WTC11 (cell line): ENCODE measurements around the gene UNKL. TPM values are rescaled to one million over a fixed set of nuclear protein-coding genes. Genes with fewer than 3 reads are reported as not detected.

Experiments
- ATAC-seq: fragments of 200-7000 bp; cut with Tn5 transposase; 2 replicates; pipeline ENCODE4 v1.10.0; 2021; ENCODE audit warnings: mild to moderate bottlenecking, moderate library complexity
- CTCF ChIA-PET: fragments of 300-600 bp; sonication (Branson Sonifier 250); formaldehyde crosslinking; loops from one replicate; lab custom pipeline; 2021; ENCODE audit warnings: antibody characterized with exemption; lab: Charles Lee
- POLR2A ChIA-PET: fragments of 350-600 bp; sonication (Branson Sonifier 250); formaldehyde crosslinking; loops from one replicate; lab custom pipeline; 2021; ENCODE audit warnings: antibody characterized with exemption; lab: Charles Lee
- DNase-seq: peaks from one replicate; pipeline ENCODE4 v3.0.0; 2021; ENCODE audit warnings: low spot score
- H3K27ac Mint-ChIP-seq: 2 replicates; pipeline ENCODE4 v1.8.0; 2021; ENCODE audit warnings: mixed read lengths
- H3K27me3 Mint-ChIP-seq: 2 replicates; pipeline ENCODE4 v1.8.0; 2021; ENCODE audit warnings: low read depth, mild to moderate bottlenecking, moderate library complexity, mixed read lengths
- H3K36me3 Mint-ChIP-seq: 2 replicates; pipeline ENCODE4 v1.8.0; 2021; ENCODE audit warnings: mixed read lengths
- H3K4me1 Mint-ChIP-seq: 2 replicates; pipeline ENCODE4 v1.8.0; 2022; ENCODE audit warnings: mixed read lengths
- H3K4me3 Mint-ChIP-seq: 2 replicates; pipeline ENCODE4 v1.8.0; 2021; ENCODE audit warnings: mild to moderate bottlenecking, moderate library complexity, mixed read lengths
- H3K9me3 Mint-ChIP-seq: 2 replicates; pipeline ENCODE4 v1.8.0; 2021; ENCODE audit warnings: mixed read lengths
- CREM ChIP-seq: sonication (generic); formaldehyde crosslinking; IDR thresholded peaks from 2 replicates; pipeline ENCODE4 v1.8.1; 2022; ENCODE audit warnings: mild to moderate bottlenecking, missing genetic modification reagents, moderate library complexity
- EMX1 ChIP-seq: fragments of 250-450 bp; sonication (Bioruptor Pico); IDR thresholded peaks from 2 replicates; pipeline ENCODE4 v1.8.0; 2021; ENCODE audit warnings: mild to moderate bottlenecking
- ETV6 ChIP-seq: sonication (generic); formaldehyde crosslinking; IDR thresholded peaks from 2 replicates; pipeline ENCODE4 v1.8.1; 2022; ENCODE audit warnings: mild to moderate bottlenecking, missing genetic modification reagents
- FOXK1 ChIP-seq: sonication (generic); formaldehyde crosslinking; IDR thresholded peaks from 2 replicates; pipeline ENCODE4 v1.8.0; 2022; ENCODE audit warnings: mild to moderate bottlenecking, moderate library complexity, missing genetic modification reagents
- FOXP1 ChIP-seq: sonication (generic); formaldehyde crosslinking; IDR thresholded peaks from 2 replicates; pipeline ENCODE4 v1.8.0; 2022; ENCODE audit warnings: missing genetic modification reagents, mild to moderate bottlenecking, moderate library complexity, borderline replicate concordance
- GTF2I ChIP-seq: fragments of 250-450 bp; sonication (Bioruptor Pico); conservative IDR thresholded peaks from 2 replicates; pipeline ENCODE4 v1.4.0; 2021; ENCODE audit warnings: mild to moderate bottlenecking
- HMGA2 ChIP-seq: fragments of 250-450 bp; sonication (Bioruptor Pico); IDR thresholded peaks from 2 replicates; pipeline ENCODE4 v1.4.0; 2021; ENCODE audit warnings: mild to moderate bottlenecking, moderate library complexity
- KAT7 ChIP-seq: sonication (generic); formaldehyde crosslinking; IDR thresholded peaks from 2 replicates; pipeline ENCODE4 v1.8.1; 2023; ENCODE audit warnings: missing genetic modification reagents, mild to moderate bottlenecking, borderline replicate concordance
- MXD4 ChIP-seq: fragments of 250-450 bp; sonication (Bioruptor Pico); IDR thresholded peaks from 2 replicates; pipeline ENCODE4 v1.8.0; 2021; ENCODE audit warnings: mild to moderate bottlenecking, moderate library complexity, borderline replicate concordance
- NFE2L1 ChIP-seq: sonication (generic); formaldehyde crosslinking; IDR thresholded peaks from 2 replicates; pipeline ENCODE4 v1.8.1; 2023; ENCODE audit warnings: missing genetic modification reagents
- NR3C1 ChIP-seq: sonication (generic); formaldehyde crosslinking; conservative IDR thresholded peaks from 2 replicates; pipeline ENCODE4 v1.8.1; 2023; ENCODE audit warnings: low read depth, mild to moderate bottlenecking, missing genetic modification reagents
- SMAD3 ChIP-seq: sonication (generic); formaldehyde crosslinking; IDR thresholded peaks from 2 replicates; pipeline ENCODE4 v1.8.0; 2022; ENCODE audit warnings: missing genetic modification reagents, mild to moderate bottlenecking, borderline replicate concordance
- SMAD4 ChIP-seq: sonication (generic); formaldehyde crosslinking; IDR thresholded peaks from 2 replicates; pipeline ENCODE4 v1.8.0; 2022; ENCODE audit warnings: mild to moderate bottlenecking, missing genetic modification reagents
- TCF7 ChIP-seq: sonication (generic); formaldehyde crosslinking; IDR thresholded peaks from 2 replicates; pipeline ENCODE4 v1.8.0; 2022; ENCODE audit warnings: mild to moderate bottlenecking, low read depth, missing genetic modification reagents, moderate library complexity
- TEAD1 ChIP-seq: sonication (generic); formaldehyde crosslinking; IDR thresholded peaks from 2 replicates; pipeline ENCODE4 v1.8.0; 2022; ENCODE audit warnings: mild to moderate bottlenecking, missing genetic modification reagents
- ZBTB21 ChIP-seq: sonication (generic); formaldehyde crosslinking; IDR thresholded peaks from 2 replicates; pipeline ENCODE4 v1.8.1; 2023; ENCODE audit warnings: mild to moderate bottlenecking, missing genetic modification reagents, borderline replicate concordance
- ZNF317 ChIP-seq: sonication (generic); formaldehyde crosslinking; IDR thresholded peaks from 2 replicates; pipeline ENCODE4 v1.8.1; 2023; ENCODE audit warnings: low read depth, mild to moderate bottlenecking, moderate library complexity, missing genetic modification reagents, borderline replicate concordance
- total RNA-seq: library from RNA; stranded (reverse); gene quantifications from 3 replicates; pipeline ENCODE4 v1.2.3, GENCODE V29; 2021
- TF ChIP-seq, protein P1 (sequence below): sonication (generic); formaldehyde crosslinking; IDR thresholded peaks from 2 replicates; pipeline ENCODE4 v1.8.0; 2022; ENCODE audit warnings: mild to moderate bottlenecking, missing genetic modification reagents
- TF ChIP-seq, protein P2 (sequence below): fragments of 250-450 bp; sonication (Bioruptor Pico); IDR thresholded peaks from 2 replicates; pipeline ENCODE4 v1.9.0; 2021; ENCODE audit warnings: moderate library complexity, mild to moderate bottlenecking, inconsistent platforms, borderline replicate concordance
- TF ChIP-seq, protein P3 (sequence below): fragments of 250-450 bp; sonication (Bioruptor Pico); IDR thresholded peaks from 2 replicates; pipeline ENCODE4 v1.9.0; 2021; ENCODE audit warnings: mild to moderate bottlenecking, borderline replicate concordance

UNKL gene
- total RNA-seq, 1 experiment from 2014 or later = 53.3 TPM

DNA sequence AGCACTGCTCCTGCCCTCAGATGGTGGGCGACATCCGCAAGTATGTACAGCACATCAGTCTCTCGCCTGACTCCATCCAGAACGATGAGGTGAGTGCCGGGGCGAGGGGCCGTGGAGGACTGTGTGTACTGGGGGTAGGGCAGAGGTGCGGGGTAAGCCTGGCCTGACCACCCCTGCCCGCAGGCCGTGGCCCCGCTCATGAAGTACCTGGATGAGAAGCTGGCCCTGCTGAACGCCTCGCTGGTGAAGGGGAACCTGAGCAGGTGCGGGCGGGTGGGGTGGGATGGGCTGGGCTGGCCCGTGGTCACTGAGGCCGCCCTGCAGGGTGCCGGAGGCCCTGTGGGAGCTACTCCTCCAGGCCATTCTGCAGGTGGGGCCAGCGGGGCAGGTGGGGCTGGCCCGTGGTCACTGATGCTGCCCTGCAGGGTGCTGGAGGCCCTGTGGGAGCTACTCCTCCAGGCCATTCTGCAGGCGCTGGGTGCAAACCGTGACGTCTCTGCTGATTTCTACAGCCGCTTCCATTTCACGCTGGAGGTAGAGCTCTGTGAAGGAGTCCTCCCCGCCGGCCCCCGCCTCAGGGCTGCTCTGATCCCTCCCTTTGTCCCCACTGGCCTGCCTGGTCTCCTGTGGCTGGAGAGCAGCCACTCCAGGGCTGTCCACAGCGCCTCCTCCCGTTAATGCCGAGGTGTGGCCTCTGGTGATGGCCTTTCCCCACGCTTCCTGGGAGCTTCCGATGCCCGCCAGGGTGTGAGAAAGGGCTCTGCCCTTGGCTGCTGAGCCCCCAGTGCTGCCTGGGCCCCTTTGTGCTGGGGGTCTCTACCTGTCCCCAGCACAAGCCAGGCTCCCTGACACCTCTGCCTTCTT is 67.8 kb downstream of the UNKL start:
- no peak for ATAC-seq
- TF ChIP-seq, protein P1, sequence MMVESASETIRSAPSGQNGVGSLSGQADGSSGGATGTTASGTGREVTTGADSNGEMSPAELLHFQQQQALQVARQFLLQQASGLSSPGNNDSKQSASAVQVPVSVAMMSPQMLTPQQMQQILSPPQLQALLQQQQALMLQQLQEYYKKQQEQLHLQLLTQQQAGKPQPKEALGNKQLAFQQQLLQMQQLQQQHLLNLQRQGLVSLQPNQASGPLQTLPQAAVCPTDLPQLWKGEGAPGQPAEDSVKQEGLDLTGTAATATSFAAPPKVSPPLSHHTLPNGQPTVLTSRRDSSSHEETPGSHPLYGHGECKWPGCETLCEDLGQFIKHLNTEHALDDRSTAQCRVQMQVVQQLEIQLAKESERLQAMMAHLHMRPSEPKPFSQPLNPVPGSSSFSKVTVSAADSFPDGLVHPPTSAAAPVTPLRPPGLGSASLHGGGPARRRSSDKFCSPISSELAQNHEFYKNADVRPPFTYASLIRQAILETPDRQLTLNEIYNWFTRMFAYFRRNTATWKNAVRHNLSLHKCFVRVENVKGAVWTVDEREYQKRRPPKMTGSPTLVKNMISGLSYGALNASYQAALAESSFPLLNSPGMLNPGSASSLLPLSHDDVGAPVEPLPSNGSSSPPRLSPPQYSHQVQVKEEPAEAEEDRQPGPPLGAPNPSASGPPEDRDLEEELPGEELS (CRISPR knock-in tag) = no peak
- TF ChIP-seq TEAD1 (CRISPR knock-in tag) = no peak
- TF ChIP-seq TCF7 (CRISPR knock-in tag) = no peak
- TF ChIP-seq HMGA2 (CRISPR knock-in tag) = no peak
- no peak for TF ChIP-seq KAT7 (CRISPR knock-in tag)
- no peak for TF ChIP-seq FOXK1 (CRISPR knock-in tag)
- TF ChIP-seq, protein P2, sequence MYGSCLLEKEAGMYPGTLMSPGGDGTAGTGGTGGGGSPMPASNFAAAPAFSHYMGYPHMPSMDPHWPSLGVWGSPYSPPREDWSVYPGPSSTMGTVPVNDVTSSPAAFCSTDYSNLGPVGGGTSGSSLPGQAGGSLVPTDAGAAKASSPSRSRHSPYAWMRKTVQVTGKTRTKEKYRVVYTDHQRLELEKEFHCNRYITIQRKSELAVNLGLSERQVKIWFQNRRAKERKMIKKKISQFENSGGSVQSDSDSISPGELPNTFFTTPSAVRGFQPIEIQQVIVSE (CRISPR knock-in tag) = no peak
- no peak for TF ChIP-seq FOXP1 (CRISPR knock-in tag)
- TF ChIP-seq ZNF317 (CRISPR knock-in tag) = no peak
- no peak for DNase-seq
- Mint-ChIP-seq H3K4me3 (no peak overlapping the region), H3K36me3 (no peaks in the 10 kb centered on the region; the same call in 1 of the 2 replicates), H3K9me3 (no peaks in the 10 kb centered on the region), H3K27me3 (no peaks in the 10 kb centered on the region; the same call in 1 of the 2 replicates), H3K27ac (no peak overlapping the region), H3K4me1 (peaks cover 4% of the 10 kb centered on the region)
- POLR2A ChIA-PET = interaction anchor here (0.8 to 1.4 kb wide), 2 partner anchors 14 kb away, joined by 3 read pairs; no protein-coding TSS in a partner anchor
- CTCF ChIA-PET = interaction anchor here (0.6 to 2.8 kb wide), 5 partner anchors 16 to 50 kb away, joined by 3 to 13 read pairs (median 4); no protein-coding TSS in a partner anchor

DNA sequence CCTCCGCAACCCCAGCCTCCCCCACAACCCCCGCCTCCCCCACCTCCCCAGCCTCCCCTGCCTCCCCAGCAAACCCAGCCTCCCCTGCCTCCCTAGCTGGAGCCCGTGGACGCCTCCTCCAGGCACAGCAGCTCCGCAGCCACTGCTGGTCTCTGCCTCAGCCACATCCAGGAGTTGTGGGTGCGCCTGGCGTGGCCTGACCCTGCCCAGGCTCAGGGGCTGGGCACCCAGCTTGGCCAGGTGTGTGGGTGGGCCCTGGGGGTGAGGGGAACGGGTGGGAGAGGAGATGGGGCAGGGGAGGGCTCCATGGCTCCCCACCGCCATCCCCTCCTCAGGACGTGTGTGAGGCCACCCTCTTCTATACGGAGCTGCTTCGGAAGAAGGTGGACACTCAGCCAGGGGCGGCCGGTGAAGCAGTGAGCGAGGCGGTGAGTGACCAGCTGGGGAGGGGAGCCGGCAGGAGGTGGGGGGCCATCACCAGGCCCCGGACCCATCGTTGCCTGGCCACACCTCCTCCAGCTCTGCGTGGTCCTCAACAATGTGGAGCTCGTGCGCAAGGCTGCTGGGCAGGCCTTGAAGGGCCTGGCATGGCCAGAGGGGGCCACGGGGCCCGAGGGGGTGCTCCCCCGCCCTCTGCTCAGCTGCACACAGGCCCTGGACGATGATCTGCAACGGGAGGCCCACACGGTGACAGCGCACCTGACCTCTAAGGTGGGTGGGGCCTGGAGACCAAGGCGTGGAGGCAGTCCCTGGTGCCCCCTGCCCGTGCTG is 68.7 kb downstream of the UNKL start:
- no peak for ATAC-seq
- no peak for TF ChIP-seq TCF7 (CRISPR knock-in tag)
- TF ChIP-seq NR3C1 (CRISPR knock-in tag) = no peak
- no peak for TF ChIP-seq CREM
- TF ChIP-seq GTF2I (CRISPR knock-in tag) = no peak
- TF ChIP-seq ZBTB21 (CRISPR knock-in tag) = no peak
- TF ChIP-seq, all 79 proteins: peak for 0
- H3K4me3 Mint-ChIP-seq = no peak overlapping the region
- ChIA-PET POLR2A (interaction anchor here (1.4 kb wide), 1 partner anchor 14 kb away, joined by 3 read pairs; no protein-coding TSS in a partner anchor), CTCF (interaction anchor here (0.9 to 2.8 kb wide), 6 partner anchors 9 to 49 kb away, joined by 3 to 13 read pairs (median 4); no protein-coding TSS in a partner anchor)
- peaks cover 4% of the 10 kb centered on the region for H3K4me1 Mint-ChIP-seq
- H3K36me3 Mint-ChIP-seq = no peaks in the 10 kb centered on the region; the same call in 1 of the 2 replicates
- H3K9me3 Mint-ChIP-seq = no peaks in the 10 kb centered on the region
- H3K27me3 Mint-ChIP-seq = no peaks in the 10 kb centered on the region; the same call in 1 of the 2 replicates
- no peak for DNase-seq
- H3K27ac Mint-ChIP-seq = no peak overlapping the region

- DNase-seq = no peak
- no peaks in the 10 kb centered on the region for H3K9me3 Mint-ChIP-seq
- H3K4me1 Mint-ChIP-seq = peaks cover 4% of the 10 kb centered on the region
- no peaks in the 10 kb centered on the region; the same call in 1 of the 2 replicates for H3K36me3 Mint-ChIP-seq
- POLR2A ChIA-PET = interaction anchor here (1.4 kb wide), 1 partner anchor 13 kb away, joined by 3 read pairs; no protein-coding TSS in a partner anchor
- H3K4me3 Mint-ChIP-seq = no peak overlapping the region
- CTCF ChIA-PET = interaction anchor here (0.9 to 2.8 kb wide), 5 partner anchors 8 to 44 kb away, joined by 3 to 13 read pairs (median 3); no protein-coding TSS in a partner anchor
- no peaks in the 10 kb centered on the region; the same call in 1 of the 2 replicates for H3K27me3 Mint-ChIP-seq
- no peak for ATAC-seq
- no peak overlapping the region for H3K27ac Mint-ChIP-seq
- no peak for TF ChIP-seq EMX1 (CRISPR knock-in tag)
- no peak for TF ChIP-seq SMAD4 (CRISPR knock-in tag)
- TF ChIP-seq MXD4 = no peak
- no peak for TF ChIP-seq ETV6 (CRISPR knock-in tag)
- TF ChIP-seq NFE2L1 (CRISPR knock-in tag) = no peak
- TF ChIP-seq SMAD3 (CRISPR knock-in tag) = no peak
- no peak for TF ChIP-seq NR3C1 (CRISPR knock-in tag)
- TF ChIP-seq, protein P3, sequence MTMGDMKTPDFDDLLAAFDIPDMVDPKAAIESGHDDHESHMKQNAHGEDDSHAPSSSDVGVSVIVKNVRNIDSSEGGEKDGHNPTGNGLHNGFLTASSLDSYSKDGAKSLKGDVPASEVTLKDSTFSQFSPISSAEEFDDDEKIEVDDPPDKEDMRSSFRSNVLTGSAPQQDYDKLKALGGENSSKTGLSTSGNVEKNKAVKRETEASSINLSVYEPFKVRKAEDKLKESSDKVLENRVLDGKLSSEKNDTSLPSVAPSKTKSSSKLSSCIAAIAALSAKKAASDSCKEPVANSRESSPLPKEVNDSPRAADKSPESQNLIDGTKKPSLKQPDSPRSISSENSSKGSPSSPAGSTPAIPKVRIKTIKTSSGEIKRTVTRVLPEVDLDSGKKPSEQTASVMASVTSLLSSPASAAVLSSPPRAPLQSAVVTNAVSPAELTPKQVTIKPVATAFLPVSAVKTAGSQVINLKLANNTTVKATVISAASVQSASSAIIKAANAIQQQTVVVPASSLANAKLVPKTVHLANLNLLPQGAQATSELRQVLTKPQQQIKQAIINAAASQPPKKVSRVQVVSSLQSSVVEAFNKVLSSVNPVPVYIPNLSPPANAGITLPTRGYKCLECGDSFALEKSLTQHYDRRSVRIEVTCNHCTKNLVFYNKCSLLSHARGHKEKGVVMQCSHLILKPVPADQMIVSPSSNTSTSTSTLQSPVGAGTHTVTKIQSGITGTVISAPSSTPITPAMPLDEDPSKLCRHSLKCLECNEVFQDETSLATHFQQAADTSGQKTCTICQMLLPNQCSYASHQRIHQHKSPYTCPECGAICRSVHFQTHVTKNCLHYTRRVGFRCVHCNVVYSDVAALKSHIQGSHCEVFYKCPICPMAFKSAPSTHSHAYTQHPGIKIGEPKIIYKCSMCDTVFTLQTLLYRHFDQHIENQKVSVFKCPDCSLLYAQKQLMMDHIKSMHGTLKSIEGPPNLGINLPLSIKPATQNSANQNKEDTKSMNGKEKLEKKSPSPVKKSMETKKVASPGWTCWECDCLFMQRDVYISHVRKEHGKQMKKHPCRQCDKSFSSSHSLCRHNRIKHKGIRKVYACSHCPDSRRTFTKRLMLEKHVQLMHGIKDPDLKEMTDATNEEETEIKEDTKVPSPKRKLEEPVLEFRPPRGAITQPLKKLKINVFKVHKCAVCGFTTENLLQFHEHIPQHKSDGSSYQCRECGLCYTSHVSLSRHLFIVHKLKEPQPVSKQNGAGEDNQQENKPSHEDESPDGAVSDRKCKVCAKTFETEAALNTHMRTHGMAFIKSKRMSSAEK = no peak
- no peak for TF ChIP-seq CREM
These were observed 69.4 kb downstream of the UNKL start for GRCh38 chr16:1345087-1345486.
